Endothelial cell (in vitro differentiated cells): ENCODE data around the gene TRIM14. TPM values are rescaled to one million over a fixed set of nuclear protein-coding genes. Genes with fewer than 3 reads are reported as not detected.

Experiments
- DNase-seq: peaks from one replicate; pipeline ENCODE4 v3.0.0; 2021; ENCODE audit warnings: low spot score
- H3K27ac Mint-ChIP-seq: one replicate; pipeline ENCODE4 v1.8.0; 2021; ENCODE audit warnings: mixed read lengths, inconsistent platforms; ENCODE audit not compliant: unreplicated experiment
- H3K27me3 Mint-ChIP-seq: one replicate; pipeline ENCODE4 v1.8.0; 2021; ENCODE audit warnings: mild to moderate bottlenecking, moderate library complexity, mixed read lengths, inconsistent platforms; ENCODE audit not compliant: unreplicated experiment
- H3K36me3 Mint-ChIP-seq: one replicate; pipeline ENCODE4 v1.8.0; 2021; ENCODE audit warnings: mild to moderate bottlenecking, low read depth, mixed read lengths, inconsistent platforms; ENCODE audit not compliant: unreplicated experiment
- H3K4me1 Mint-ChIP-seq: one replicate; pipeline ENCODE4 v1.8.0; 2021; ENCODE audit warnings: mild to moderate bottlenecking, mixed read lengths, inconsistent platforms; ENCODE audit not compliant: unreplicated experiment
- H3K4me3 Mint-ChIP-seq: one replicate; pipeline ENCODE4 v1.8.0; 2021; ENCODE audit warnings: mild to moderate bottlenecking, mixed read lengths, inconsistent platforms; ENCODE audit not compliant: unreplicated experiment
- H3K9me3 Mint-ChIP-seq: one replicate; pipeline ENCODE4 v1.8.0; 2021; ENCODE audit warnings: mixed read lengths, inconsistent platforms; ENCODE audit not compliant: unreplicated experiment
- CTCF ChIP-seq: fragments of 200-600 bp; sonication (generic); IDR thresholded peaks from one replicate; pipeline ENCODE4 v1.5.0; 2021; ENCODE audit warnings: antibody characterized with exemption; ENCODE audit not compliant: unreplicated experiment
- total RNA-seq: library from RNA; stranded (reverse); fragmentation: NEBNext Ultra II Directional; extraction: Animal tissue kit (Norgen Biotek cat#: 25700); gene quantifications from one replicate; pipeline ENCODE4 v1.2.1, GENCODE V29; 2021; ENCODE audit not compliant: unreplicated experiment

TRIM14 gene
- total RNA-seq, 1 donor from 2014 or later: 0.97 TPM

GRCh38 chr9:98085944-98086343 is 33.1 kb downstream of the TRIM14 start:
- Mint-ChIP-seq H3K27me3 (peaks cover 4% of the 10 kb centered on the region), H3K27ac (no peak overlapping the region), H3K4me1 (peaks cover 7% of the 10 kb centered on the region), H3K4me3 (no peak overlapping the region), H3K36me3 (no peaks in the 10 kb centered on the region), H3K9me3 (no peaks in the 10 kb centered on the region)
- no peak for TF ChIP-seq CTCF
- no peak for DNase-seq

- Mint-ChIP-seq H3K27ac (no peak overlapping the region), H3K36me3 (no peaks in the 10 kb centered on the region), H3K4me1 (peaks cover 7% of the 10 kb centered on the region), H3K27me3 (peaks cover 4% of the 10 kb centered on the region), H3K4me3 (no peak overlapping the region), H3K9me3 (no peaks in the 10 kb centered on the region)
- TF ChIP-seq CTCF: no peak
- DNase-seq: no peak
These were observed 34.0 kb downstream of the TRIM14 start for GRCh38 chr9:98085058-98085457.

- no peak for DNase-seq
- H3K27me3 Mint-ChIP-seq: peaks cover 4% of the 10 kb centered on the region
- no peak overlapping the region for H3K4me3 Mint-ChIP-seq
- no peaks in the 10 kb centered on the region for H3K9me3 Mint-ChIP-seq
- no peak for TF ChIP-seq CTCF
- H3K4me1 Mint-ChIP-seq: peaks cover 7% of the 10 kb centered on the region
- H3K36me3 Mint-ChIP-seq: peaks cover 4% of the 10 kb centered on the region
- no peak overlapping the region for H3K27ac Mint-ChIP-seq
These were observed 34.6 kb downstream of the TRIM14 start for GRCh38 chr9:98084396-98084795.

DNA sequence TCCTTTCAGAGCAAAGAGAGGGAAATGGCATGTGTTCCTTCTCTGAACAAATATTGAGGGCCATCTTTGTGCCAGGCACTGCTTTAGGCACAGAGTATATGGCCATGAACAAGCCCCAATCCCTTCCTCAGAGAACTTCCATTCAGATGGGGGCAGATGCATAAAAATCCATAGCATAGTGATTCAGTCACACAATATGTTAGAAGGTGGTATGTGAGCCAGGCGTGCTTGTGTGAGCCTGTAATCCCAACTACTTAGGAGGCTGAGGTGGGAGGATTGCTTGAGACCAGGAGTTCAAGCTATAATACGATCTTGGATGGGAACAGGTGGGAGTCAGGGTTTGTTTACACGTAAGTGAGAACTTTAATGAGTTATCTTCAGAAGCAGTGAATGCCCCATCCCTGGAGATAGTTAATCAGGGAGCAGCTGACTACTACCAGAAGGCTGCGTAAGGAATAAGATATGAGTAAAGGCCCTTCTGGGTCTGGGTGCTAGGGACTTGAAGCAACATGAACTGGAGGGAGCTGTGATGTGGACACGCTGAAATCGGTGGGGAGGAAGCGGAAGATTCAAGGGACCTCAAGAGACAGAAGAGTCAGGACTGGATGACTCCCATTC is 35.3 kb downstream of the TRIM14 start:
- TF ChIP-seq CTCF: no peak
- Mint-ChIP-seq H3K27ac (no peak overlapping the region), H3K4me3 (no peak overlapping the region), H3K36me3 (peaks cover 5% of the 10 kb centered on the region), H3K9me3 (no peaks in the 10 kb centered on the region), H3K27me3 (peaks cover 2% of the 10 kb centered on the region), H3K4me1 (peaks cover 7% of the 10 kb centered on the region)
- DNase-seq: no peak

DNA sequence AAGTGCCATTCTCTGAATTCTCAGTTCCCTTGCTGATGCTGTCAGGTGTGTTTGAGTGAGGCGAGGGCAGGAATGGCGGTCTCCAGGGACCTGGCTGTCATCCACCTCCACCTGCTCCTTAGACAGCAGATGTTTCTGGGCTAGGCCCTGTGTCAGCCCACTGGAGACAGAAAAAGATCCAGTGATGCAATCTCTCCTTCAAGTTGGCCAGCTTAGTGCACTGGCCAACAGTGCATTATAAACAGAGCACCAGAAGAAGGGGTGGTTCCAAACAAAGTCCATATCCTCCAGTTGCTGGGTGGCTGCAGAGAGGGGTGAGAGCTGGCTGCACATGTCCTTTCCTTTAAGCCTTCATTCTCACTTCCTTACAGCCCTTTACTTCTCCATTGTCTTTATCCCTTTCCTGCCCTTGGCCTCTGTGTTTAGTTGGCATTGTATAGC is 35.9 kb downstream of the TRIM14 start:
- no peak for TF ChIP-seq CTCF
- Mint-ChIP-seq H3K27ac (no peak overlapping the region), H3K27me3 (no peaks in the 10 kb centered on the region), H3K9me3 (no peaks in the 10 kb centered on the region), H3K36me3 (peaks cover 8% of the 10 kb centered on the region), H3K4me1 (peaks cover 7% of the 10 kb centered on the region), H3K4me3 (no peak overlapping the region)
- DNase-seq: no peak
